NCI-H187 (cell line): ENCODE results near the gene KRTAP12-1.
"Not testable (repeated sequence)": the region's sequence is repeated elsewhere in the genome, so short reads cannot be mapped to it uniquely, and the experiment has no call there.

ENCODE experiments used
- DNase-seq, 2 experiments: peaks; one replicate each; lab custom pipeline; 2025; lab: John Stamatoyannopoulos, UW

The KRTAP12-1 gene

GRCh38 chr21:44667612-44668011 lies 14.4 kb downstream of the KRTAP12-1 start:
- no peak for DNase-seq

- no peak for DNase-seq
These were observed 15.3 kb downstream of the KRTAP12-1 start, which contains the start of gene KRTAP12-2 for GRCh38 chr21:44666401-44667320. KRTAP12-2 (minus strand) TSS chr21:44666927; CDS start chr21:44666886, 41 bp downstream.

GRCh38 chr21:44664691-44665090 lies 17.3 kb downstream of the KRTAP12-1 start:
- no peak for DNase-seq

- not testable (repeated sequence) for DNase-seq
These were observed 20.4 kb downstream of the KRTAP12-1 start for GRCh38 chr21:44661567-44661966.

- no peak for DNase-seq
These were observed 22.9 kb downstream of the KRTAP12-1 start for GRCh38 chr21:44658913-44659595.

- DNase-seq = no peak
These were observed 23.4 kb downstream of the KRTAP12-1 start for GRCh38 chr21:44658541-44658910.

GRCh38 chr21:44657635-44658540 lies 24.1 kb downstream of the KRTAP12-1 start, which contains the start of gene KRTAP12-3:
KRTAP12-3 (plus strand) TSS chr21:44657932; CDS start chr21:44657980, 48 bp downstream.
- no peak for DNase-seq

GRCh38 chr21:44656868-44657267 lies 25.1 kb downstream of the KRTAP12-1 start:
- DNase-seq = no peak

- DNase-seq = no peak
These were observed 27.3 kb downstream of the KRTAP12-1 start, which contains the start of gene KRTAP12-4 for GRCh38 chr21:44654576-44655175. KRTAP12-4 (minus strand) TSS chr21:44654659; CDS start chr21:44654614, 45 bp downstream.

GRCh38 chr21:44653656-44654575 lies 28.0 kb downstream of the KRTAP12-1 start:
- no peak for DNase-seq

- DNase-seq = no peak
These were observed 28.8 kb downstream of the KRTAP12-1 start for GRCh38 chr21:44653123-44653522.

GRCh38 chr21:44650973-44651675 lies 30.8 kb downstream of the KRTAP12-1 start:
- DNase-seq = no peak

GRCh38 chr21:44650265-44650972 lies 31.5 kb downstream of the KRTAP12-1 start:
- no peak for DNase-seq

GRCh38 chr21:44649521-44650100 lies 32.4 kb downstream of the KRTAP12-1 start:
- no peak for DNase-seq

- no peak for DNase-seq
These were observed 33.2 kb downstream of the KRTAP12-1 start for GRCh38 chr21:44648557-44649311.

- DNase-seq = no peak
These were observed 34.8 kb downstream of the KRTAP12-1 start for GRCh38 chr21:44647222-44647552.

GRCh38 chr21:44646366-44647221 lies 35.4 kb downstream of the KRTAP12-1 start, which contains the start of gene KRTAP10-11:
KRTAP10-11 (plus strand) TSS chr21:44646414; CDS start chr21:44646459, 45 bp downstream.
- not testable (repeated sequence) for DNase-seq
